Lower leg skin (tissue), 3 donors: ENCODE measurements around the gene LILRA6.

Experiments used
- CTCF ChIP-seq, 3 donors: fragments of 450-650 bp; IDR thresholded peaks; one replicate each; pipeline ENCODE4 v1.5.1; 2016; ENCODE audit warnings: antibody characterized with exemption in 3 of 3, mild to moderate bottlenecking in 3 of 3, moderate library complexity in 2 of 3
- POLR2A ChIP-seq, 2 donors: fragments of 450-650 bp; IDR thresholded peaks; one replicate each; pipeline ENCODE4 v1.6.1; 2016 to 2017; ENCODE audit warnings: antibody characterized with exemption in 2 of 2, mild to moderate bottlenecking in 1 of 2, moderate library complexity in 1 of 2

- TF ChIP-seq CTCF (IDR thresholded peaks at IDR 0.05), result no peak
- TF ChIP-seq POLR2A (IDR thresholded peaks at IDR 0.05), result no peak
Observed at GRCh38 chr19:54197121-54197520, 45.5 kb downstream of the LILRA6 start.
